ENCODE measurements around the gene STXBP5.

- no peak for TF ChIP-seq CTCF (IDR thresholded peaks at IDR 0.05; ENCODE audit: low read length)
- TF ChIP-seq EZH2 (optimal IDR thresholded peaks at IDR 0.05; ENCODE audit: low read depth, low read length), result no peak
Measured at GRCh38 chr6:147438758-147439528, 234.7 kb downstream of the STXBP5 start.

Measured in MM.1S (cell line).